Right ventricle myocardium inferior (tissue), 1 donor: Measurements from ENCODE around the gene PYDC1. TPM values are rescaled to one million over a fixed set of nuclear protein-coding genes. Genes with fewer than 3 reads are reported as not detected.
"Not testable (repeated sequence)": the region's sequence is repeated elsewhere in the genome, so short reads cannot be mapped to it uniquely, and the experiment has no call there.

ENCODE experiments used
- ATAC-seq: fragments of 200-7000 bp; cut with Tn5 transposase; one replicate; pipeline ENCODE4 v1.9.1; 2020; ENCODE audit warnings: mild to moderate bottlenecking, moderate library complexity
- DNase-seq: peaks from one replicate; pipeline ENCODE4 v3.0.0; 2021; ENCODE audit errors: missing footprints
- intact Hi-C: fragments of 100-400 bp; cut with DNase I; formaldehyde crosslinking; loops from one replicate; pipeline ENCODE4 v1.11.0; 2022
- total RNA-seq: library from RNA; stranded (reverse); fragmentation: NEBNext Ultra II Directional; extraction: Animal tissue kit (Norgen Biotek cat#: 25700); gene quantifications from one replicate; pipeline ENCODE4 v1.2.1, GENCODE V29; 2021
- donor health status: DM: no; HTN: yes; CAD: no; lungs with severe emphysema.

PYDC1 gene
- total RNA-seq, 1 donor from 2014 or later, result not detected

DNA sequence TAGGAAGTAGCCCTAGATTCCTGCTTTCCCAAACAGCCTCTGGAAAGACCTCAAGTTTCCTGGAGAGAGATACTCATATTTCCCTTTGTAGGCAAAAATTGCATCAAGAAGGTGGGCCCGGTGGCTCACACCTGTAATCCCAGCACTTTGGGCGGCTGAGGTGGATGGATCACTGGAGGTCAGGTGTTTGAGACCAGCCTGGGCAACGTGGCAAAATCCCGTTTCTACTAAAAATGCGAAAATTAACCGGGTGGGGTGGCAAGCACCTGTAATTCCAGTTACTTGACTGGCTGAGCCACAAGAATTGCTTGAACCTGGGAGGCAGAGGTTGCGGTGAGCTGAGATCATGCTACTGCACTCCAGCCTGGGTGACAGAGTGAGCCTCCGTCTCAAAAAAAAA is 16.8 kb downstream of the PYDC1 start:
- ATAC-seq, intact Hi-C loops, DNase-seq: not testable (repeated sequence)

DNA sequence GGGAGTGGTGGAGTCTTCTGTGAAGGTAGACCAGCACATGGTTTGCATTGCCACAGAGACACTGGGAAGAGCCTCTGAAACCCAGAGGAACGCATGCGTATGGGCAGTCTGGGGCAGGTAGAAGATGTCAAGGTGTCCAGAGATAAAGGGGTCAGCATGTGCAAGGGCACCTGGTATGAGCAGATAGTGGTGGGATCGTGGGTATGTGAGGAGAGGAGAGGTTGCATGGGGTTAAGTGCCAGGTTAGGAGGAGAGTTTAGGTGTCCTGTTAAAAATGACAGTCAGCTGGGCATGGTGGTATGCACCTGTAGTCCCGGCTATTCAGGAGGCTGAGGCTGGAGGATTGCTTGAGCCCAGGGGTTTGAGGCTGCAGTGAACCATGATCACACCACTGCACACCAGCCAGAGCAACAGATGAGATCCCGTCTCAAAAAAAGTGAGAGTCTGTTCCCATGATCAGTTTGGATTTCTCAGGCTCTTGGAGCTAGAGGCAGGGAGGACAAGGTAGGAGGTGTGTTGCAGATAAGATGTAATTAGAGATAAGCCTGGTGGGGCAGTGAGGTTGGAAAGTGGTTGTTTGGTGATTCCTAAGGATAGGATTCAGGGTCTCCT is 17.4 kb downstream of the PYDC1 start:
- intact Hi-C loops, result no loop called here
- ATAC-seq, result no peak
- no peak for DNase-seq

DNA sequence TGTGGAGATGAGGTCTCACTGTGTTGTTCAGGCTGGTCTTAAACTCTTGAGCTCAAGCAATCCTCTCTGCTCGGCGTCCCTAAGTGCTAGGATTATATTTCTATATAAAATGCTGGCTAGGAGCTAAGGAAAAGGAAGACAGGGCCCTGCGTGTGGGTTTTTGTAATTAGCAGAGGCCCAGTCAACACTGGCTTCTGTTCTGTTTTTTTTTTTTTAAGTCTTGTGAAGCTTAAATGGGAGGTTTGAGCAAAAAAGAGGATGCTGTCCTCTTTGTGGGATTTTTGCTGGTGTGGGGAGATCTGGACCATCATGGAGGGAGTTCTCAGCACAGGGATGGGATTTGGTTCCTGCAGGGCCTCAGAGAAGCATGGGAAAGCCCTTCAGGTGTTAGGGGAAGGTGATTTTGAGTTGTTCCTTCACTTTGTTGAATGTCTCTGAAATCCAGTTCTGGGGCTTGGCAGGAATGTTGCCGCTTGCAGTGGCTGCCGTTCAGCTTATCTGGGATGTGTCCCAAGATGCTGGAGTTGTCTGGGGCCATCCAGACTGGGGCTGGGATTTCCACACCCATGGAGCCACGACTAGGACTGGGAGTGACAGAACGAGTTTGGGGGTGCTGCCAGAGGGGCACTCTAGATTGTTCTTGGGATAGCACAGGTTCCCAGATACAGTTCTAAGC is 18.6 kb downstream of the PYDC1 start:
- DNase-seq, result no peak
- intact Hi-C loops, result no loop called here
- ATAC-seq, result no peak

DNA sequence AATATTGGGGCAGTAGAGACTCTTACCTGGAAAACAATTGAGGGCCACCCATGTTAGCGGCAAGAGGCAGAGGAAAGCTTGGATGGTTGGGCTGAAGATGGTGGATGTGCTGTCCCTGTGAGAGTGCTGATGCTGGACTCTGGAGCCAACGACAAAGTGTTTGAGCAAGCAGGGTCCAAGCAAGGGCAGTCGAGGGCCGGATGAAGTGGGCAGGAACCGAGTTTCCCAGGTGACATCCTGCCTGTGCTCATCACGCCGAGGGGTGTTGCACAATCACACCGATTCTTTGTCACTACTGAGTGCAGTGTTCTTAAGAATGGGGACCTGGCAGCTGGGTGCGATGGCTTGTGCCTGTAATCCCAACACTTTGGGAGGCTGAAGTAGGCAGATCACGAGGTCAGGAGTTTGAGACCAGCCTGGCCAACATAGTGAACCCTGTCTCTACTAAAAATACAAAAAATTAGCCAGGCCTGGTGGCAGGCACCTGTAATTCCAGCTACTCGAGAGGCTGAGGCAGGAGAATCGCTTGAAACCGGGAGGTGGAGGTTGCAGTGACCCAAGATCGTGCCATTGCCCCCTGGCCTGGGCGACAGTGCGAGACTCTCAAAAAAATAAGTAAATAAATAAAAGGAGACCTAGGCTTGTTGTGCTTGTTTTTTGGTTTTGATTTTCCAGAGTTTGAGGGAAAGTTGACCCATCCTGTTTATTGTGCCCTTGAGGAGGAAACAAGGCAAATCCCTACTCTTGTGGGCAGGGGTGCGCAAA is 20.4 kb downstream of the PYDC1 start:
- DNase-seq (no peak), ATAC-seq (no peak)
- intact Hi-C loops, result no loop called here

DNA sequence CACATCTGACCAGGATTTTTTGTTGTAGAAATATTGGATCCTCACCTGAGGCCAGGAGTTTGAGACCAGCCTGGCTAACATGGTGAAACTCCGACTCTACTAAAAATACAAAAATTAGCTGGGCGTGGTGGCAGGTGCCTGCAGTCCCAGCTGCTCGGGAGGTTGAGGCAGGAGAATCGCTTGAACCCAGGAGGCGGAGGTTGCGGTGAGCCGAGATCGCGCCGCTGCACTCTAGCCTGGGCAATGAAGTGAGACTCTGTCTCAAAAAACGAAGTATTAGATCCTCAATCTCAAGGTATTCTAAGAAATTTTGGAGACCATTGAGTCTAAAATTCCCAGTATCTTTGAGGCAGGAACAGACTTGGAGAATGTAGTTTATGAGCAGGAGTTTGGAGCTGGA is 21.1 kb downstream of the PYDC1 start:
- DNase-seq, ATAC-seq, intact Hi-C loops: not testable (repeated sequence)

DNA sequence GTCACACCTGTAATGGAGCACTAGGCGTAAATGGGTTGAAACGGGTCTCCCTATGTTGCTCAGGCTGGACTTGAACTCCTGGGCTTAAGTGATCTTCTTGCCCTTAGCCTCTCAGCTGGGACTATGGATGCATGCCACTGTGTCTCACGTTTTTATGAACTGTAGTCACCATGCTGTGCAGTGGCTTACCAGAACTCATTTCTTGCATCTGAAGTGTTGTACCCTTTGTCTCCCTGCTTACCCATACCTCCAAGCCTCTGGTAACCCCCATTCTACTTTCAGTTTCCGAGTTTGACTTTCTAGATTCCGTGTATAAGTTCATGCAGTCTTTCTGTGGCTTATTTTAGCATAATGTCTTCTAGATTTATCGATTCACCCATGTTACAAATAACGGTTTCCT is 22.0 kb downstream of the PYDC1 start:
- DNase-seq (no peak), ATAC-seq (no peak)
- intact Hi-C loops, result no loop called here

DNA sequence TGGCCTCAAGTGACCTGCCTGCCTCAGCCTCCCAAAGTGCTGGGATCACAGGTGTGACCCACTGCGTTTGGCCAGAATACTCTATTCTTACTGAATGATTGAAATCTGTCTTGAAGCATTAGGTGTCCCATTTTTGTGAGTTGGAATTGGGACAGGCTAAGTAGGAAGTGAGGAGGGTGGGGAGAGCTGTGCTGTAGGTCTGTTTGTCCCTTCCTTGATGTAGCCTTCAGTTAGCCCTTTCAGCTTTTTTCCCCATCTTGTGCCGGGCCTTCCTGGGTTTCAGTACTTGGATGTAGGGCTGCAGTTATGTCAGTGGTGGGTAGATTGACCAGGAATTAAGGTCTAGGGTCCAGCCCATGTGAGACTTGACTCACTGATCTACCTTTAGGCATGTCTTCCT is 23.1 kb downstream of the PYDC1 start:
- ATAC-seq, result no peak
- intact Hi-C loops, result no loop called here
- DNase-seq, result no peak

DNA sequence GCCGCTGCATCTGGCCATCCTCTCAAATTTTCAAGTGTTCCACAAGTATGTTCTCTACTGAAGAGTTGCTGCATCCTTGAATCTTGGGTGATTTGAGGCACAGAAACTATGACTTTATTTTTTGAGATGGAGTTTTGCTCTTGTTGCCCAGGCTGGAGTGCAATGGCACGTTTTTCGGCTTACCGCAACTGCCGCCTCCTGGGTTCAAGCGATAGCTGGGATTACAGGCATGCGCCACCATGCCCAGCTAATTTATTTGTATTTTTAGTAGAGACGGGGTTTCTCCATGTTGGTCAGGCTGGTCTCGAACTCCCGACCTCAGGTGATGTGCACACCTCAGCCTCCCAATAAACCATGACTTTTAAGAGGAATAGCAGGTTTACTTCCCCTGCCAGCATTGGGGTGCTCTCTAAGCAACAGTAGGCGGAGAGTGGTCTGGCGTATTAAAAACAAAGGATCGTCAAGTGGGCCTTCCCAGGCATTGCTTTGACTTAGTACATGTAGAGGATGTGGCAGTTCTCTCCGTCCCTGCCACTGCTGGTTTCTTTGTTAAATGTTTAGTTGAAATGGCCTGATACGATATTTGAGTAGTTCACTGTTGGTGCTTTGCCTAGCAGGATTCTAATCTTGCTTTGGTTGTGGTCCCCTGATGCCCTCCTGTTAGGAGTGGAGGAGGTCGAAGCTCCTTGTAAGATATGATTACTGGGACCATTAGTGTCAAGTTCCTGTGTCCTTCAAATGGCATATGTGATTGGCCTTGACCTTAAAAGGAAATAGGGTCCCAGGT is 23.9 kb downstream of the PYDC1 start:
- intact Hi-C loops, result no loop called here
- no peak for ATAC-seq

DNA sequence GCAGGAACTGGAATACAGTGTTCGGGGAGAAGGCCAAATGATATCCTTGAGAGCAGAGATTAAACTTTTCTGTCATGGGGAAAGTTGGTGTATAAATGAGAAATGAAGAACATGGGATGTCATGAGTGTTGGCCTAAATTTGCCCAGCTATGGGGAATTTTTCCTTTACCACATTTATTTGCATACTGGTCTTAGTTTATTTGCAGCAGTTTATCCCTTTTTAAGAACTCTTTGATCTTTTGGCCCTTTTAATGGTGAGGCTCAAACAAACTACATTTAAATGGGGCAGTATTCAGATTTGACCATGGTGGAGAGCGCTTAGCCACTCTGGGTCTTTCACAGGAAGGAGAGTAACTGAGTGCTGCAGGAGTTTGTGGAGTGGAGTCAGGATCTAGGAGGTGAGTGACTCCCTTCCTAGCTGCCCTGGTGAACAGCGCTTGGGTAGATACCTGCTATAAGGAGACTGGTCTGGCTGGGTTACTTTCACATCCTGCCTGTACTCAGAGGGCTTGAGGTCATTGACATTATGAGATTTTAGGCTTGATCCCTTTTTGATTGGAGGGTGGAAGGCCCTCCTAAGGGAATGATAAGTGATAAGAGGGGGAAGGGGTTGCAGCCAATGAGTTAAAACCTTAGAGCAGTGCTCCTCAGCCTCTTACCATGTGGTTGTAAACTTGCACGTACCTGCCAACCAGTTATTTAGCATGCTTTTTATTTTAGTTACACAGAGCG is 25.1 kb downstream of the PYDC1 start:
- no peak for ATAC-seq
- no peak for DNase-seq
- intact Hi-C loops, result no loop called here

More for the DNA sequence above, 23.9 kb downstream of the PYDC1 start:
- no peak for DNase-seq

DNA sequence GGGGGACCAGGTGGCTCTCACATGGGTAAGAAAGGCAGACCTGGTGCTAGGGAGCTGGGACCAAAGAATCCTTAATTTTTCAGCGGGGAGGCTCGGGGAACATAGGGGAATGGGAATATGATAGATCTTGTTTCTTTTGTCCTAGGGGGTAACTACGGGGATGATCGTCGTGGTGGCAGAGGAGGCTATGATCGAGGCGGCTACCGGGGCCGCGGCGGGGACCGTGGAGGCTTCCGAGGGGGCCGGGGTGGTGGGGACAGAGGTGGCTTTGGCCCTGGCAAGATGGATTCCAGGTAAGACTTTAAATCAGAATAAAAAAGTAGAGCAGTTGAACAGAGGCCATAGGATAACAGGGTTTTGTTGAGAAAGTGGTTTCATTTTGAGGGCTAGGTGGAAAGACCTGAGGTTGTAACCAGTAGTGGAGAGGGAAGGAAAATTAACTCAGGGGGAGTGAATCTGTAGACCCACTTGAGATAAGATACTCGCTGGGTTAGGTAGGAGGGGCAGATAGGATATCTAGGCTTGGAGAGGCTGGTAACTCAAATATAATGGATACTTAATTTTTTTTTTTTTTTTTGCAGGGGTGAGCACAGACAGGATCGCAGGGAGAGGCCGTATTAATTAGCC is 26.0 kb downstream of the PYDC1 start:
- DNase-seq, result no peak
- no peak for ATAC-seq
- intact Hi-C loops, result no loop called here

DNA sequence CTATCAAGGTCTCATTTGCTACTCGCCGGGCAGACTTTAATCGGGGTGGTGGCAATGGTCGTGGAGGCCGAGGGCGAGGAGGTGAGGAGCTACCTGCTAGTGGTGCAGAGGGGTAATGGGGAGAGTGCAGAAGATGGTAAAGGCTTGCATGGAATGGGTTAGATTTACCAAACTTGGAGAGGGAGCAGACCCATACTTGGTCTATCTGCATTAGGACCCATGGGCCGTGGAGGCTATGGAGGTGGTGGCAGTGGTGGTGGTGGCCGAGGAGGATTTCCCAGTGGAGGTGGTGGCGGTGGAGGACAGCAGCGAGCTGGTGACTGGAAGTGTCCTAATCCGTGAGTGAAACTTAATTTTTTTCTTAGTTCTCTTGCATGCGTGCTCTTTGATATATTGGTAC is 26.9 kb downstream of the PYDC1 start:
- no peak for DNase-seq
- intact Hi-C loops, result no loop called here
- no peak for ATAC-seq

DNA sequence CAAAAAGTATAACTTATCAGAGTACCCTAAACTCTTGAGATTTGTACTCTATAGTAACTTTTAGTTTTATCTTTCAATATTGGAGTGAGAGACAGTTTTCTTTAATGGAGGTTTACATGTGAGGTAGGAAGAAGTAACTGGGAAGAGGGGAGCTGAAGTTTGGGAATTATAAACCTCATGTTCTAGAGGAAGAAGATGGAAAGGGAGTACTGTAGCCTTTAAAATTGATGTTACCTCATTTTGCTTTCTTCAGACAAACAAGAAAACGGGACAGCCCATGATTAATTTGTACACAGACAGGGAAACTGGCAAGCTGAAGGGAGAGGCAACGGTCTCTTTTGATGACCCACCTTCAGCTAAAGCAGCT is 27.5 kb downstream of the PYDC1 start:
- DNase-seq (no peak), ATAC-seq (no peak)
- intact Hi-C loops, result loop anchor here (10.0 kb wide), 1 partner anchor 255 kb away; the partner anchor contains the start of gene ZNF843

DNA sequence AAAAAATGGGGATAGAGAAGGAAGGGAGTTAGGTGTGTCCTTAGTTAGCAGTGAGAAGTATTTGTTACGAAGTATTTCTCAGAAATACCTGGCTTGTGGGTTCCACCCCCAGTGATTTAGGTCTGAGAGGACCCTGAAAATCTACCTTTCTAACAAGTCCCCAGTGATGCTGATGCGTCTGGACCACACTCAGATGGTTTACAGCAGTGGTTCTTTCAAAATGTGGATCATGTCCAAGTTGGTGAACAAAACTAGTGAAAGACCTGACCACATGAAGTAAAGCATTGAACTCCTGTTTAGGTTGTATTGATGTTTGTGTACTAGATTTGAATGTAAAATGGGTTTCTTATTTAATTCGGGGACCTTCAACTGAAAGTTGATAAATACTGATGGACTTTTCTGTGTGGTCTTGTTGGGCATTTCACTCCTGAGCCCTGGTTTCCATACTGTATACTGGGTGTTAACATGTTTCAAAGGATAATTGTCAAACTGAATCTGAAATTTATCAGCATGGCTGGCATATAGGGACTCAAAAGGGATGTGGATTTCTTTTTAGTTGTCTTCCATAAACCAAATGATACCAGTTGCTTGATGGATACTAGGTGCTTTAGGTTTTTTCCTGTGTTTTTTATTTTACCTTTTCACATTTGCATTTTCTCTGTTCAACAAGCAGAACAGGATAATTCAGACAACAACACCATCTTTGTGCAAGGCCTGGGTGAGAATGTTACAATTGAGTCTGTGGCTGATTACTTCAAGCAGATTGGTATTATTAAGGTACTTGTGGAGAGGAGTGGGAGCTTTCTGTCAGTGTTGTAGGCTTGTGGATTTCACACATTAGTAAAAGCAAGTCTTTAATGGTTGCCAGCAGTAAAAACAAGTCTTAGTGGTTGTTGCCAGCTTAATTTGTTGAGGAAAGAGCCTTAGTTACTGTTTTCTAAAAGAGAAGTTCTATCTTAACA is 28.2 kb downstream of the PYDC1 start:
- intact Hi-C loops, result loop anchor here (10.0 kb wide), 1 partner anchor 256 kb away; the partner anchor contains the start of gene ZNF843
- ATAC-seq, result no peak
- no peak for DNase-seq

DNA sequence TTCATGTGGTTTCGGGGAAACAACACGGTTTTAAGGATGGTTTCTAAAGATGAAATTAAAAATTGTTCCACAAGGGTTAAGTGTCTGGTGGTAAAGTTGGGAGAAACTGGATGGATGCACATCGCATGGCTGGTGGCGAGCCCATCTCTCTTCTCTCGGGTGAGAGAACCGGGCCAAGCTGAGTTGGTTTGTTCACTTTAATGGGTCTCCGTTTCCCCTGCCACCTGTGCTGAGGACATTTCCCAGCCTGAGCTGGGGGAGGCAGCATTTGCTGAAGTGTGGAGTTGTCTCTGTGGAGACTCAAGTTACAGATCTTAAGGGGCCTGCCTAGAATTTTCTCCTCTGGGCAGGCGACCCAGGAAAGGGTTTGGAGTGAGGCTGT is 29.1 kb downstream of the PYDC1 start:
- ATAC-seq (no peak), DNase-seq (no peak)
- intact Hi-C loops, result loop anchor here (10.0 kb wide), 1 partner anchor 257 kb away; the partner anchor contains the start of gene ZNF843

DNA sequence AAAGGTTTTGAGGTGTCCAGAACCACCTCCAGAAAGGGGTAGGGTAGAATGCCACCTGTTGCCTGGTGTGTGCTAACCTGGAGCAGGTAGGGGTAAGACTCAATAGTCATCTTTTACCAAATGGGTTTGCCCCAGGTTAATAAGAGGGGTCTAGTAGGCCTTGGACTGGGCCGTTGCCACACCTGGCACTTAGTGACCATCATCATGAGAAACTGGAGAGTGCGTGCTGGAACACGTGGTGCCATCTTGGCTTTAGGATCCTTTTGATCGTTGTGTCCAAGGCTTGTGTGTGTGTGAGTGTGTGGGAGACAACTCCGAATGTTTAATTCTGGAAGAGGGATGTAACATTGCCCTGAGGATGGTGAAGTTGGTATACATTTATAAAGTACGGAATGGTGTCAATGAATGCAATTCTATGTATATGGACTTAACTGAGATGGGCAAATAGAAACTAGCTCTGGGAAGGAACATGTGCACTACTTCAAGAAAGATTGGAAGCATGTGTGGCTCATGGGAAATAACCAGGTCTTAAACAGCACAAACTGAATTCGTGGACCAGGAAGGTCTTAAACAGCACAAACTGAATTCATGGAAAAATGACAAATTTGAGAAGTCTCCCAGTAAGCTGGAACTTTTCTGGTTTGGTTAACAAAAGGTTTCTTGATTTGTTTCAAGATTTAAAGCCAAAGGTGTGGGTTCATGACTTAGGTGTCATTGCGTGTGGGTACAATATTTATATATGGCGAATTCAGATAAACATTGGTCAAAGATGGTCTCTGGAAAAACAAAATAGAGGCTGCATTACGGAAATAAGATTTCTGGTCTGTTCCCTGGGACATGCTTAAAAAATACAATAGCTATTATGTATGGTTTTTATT is 29.8 kb downstream of the PYDC1 start:
- ATAC-seq (no peak), DNase-seq (no peak)
- intact Hi-C loops, result loop anchor here (10.0 kb wide), 1 partner anchor 258 kb away; the partner anchor contains the start of gene ZNF843

DNA sequence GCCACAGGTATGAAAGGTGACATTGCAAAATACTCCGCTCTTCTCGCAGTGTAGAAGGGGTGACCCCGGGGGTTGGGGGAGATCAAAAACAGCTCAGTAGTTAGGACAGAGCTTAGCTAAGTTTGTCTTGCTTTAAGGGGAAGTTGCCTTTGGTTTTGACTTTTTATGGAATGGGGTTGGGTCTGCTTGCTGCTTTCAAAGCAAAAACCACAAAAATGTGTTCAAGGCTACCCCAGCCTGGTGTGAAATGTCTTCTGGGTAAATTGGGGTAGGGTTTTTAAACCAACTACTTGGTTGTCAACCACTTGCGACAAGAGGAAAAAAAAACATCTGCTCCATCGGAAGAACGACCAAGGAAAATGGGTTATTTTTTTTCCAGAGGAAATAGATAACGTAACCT is 30.8 kb downstream of the PYDC1 start:
- DNase-seq (no peak), ATAC-seq (no peak)
- intact Hi-C loops, result loop anchor here (10.0 kb wide), 1 partner anchor 259 kb away; the partner anchor contains the start of gene ZNF843
